CD8-positive, alpha-beta memory T cell (primary cell): ENCODE results near the gene GALNT6. TPM values are rescaled to one million over a fixed set of nuclear protein-coding genes. Genes with fewer than 3 reads are reported as not detected.

Source experiments
- CTCF ChIA-PET: fragments of 350-600 bp; sonication (Branson Sonifier 250); formaldehyde crosslinking; loops from one replicate; lab custom pipeline; 2021; ENCODE audit warnings: antibody characterized with exemption; lab: Charles Lee
- POLR2A ChIA-PET: fragments of 350-600 bp; sonication (Branson Sonifier 250); formaldehyde crosslinking; loops from one replicate; lab custom pipeline; 2021; ENCODE audit warnings: antibody characterized with exemption; lab: Charles Lee
- DNase-seq, 5 donors: peaks; one replicate each; pipeline versions ENCODE4 v3.0.0 to v3.0.0-alpha.2; 2020 to 2022; ENCODE audit warnings: mixed read lengths in 1 of 5
- H3K27ac ChIP-seq: one replicate; pipeline ENCODE4 v1.7.0; 2013; ENCODE audit warnings: low read depth, mild to moderate bottlenecking, low read length, moderate library complexity
- H3K27me3 ChIP-seq: 2 replicates; pipeline ENCODE4 v1.7.0; 2013; ENCODE audit warnings: low read length, mild to moderate bottlenecking; ENCODE audit not compliant: insufficient read depth, poor library complexity, severe bottlenecking
- H3K36me3 ChIP-seq: 2 replicates; pipeline ENCODE4 v1.7.0; 2013; ENCODE audit warnings: mild to moderate bottlenecking, low read length, moderate library complexity; ENCODE audit not compliant: insufficient read depth
- H3K4me1 ChIP-seq: 2 replicates; pipeline ENCODE4 v1.7.0; 2013; ENCODE audit warnings: mild to moderate bottlenecking, low read length, moderate library complexity; ENCODE audit not compliant: insufficient read depth
- H3K4me3 ChIP-seq: 2 replicates; pipeline ENCODE4 v1.7.0; 2013; ENCODE audit warnings: mild to moderate bottlenecking, low read length
- H3K9me3 ChIP-seq: 2 replicates; pipeline ENCODE4 v1.7.0; 2013; ENCODE audit warnings: mild to moderate bottlenecking, low read length
- H3K27ac Mint-ChIP-seq, 8 donors: one replicate each; pipeline ENCODE4 v1.8.0; 2020 to 2021; ENCODE audit warnings: mixed read lengths in 8 of 8, mild to moderate bottlenecking in 6 of 8, inconsistent platforms in 3 of 8, moderate library complexity in 3 of 8
- H3K27me3 Mint-ChIP-seq, 2 donors: one replicate each; pipeline ENCODE4 v1.8.0; 2020 to 2021; ENCODE audit warnings: mixed read lengths in 2 of 2, mild to moderate bottlenecking in 1 of 2, moderate library complexity in 1 of 2
- H3K36me3 Mint-ChIP-seq, 3 donors: one replicate each; pipeline ENCODE4 v1.8.0; 2020 to 2021; ENCODE audit warnings: mixed read lengths in 3 of 3, inconsistent platforms in 1 of 3, mild to moderate bottlenecking in 1 of 3
- H3K4me1 Mint-ChIP-seq, 3 donors: one replicate each; pipeline ENCODE4 v1.8.0; 2020 to 2021; ENCODE audit warnings: mixed read lengths in 3 of 3, inconsistent platforms in 1 of 3, mild to moderate bottlenecking in 1 of 3
- H3K4me3 Mint-ChIP-seq, 7 donors: one replicate each; pipeline ENCODE4 v1.8.0; 2020 to 2021; ENCODE audit warnings: mixed read lengths in 7 of 7, mild to moderate bottlenecking in 6 of 7, moderate library complexity in 4 of 7, inconsistent platforms in 2 of 7
- H3K9me3 Mint-ChIP-seq, 5 donors: one replicate each; pipeline ENCODE4 v1.8.0; 2020 to 2022; ENCODE audit warnings: mixed read lengths in 5 of 5, mild to moderate bottlenecking in 3 of 5, moderate library complexity in 2 of 5, inconsistent platforms in 1 of 5
- polyA plus RNA-seq: library from polyadenylated mRNA; unstranded; fragments of 300-500 nt; fragmentation: Illumina TruSeq; gene quantifications from one replicate; pipeline ENCODE4 v1.2.3, GENCODE V29; 2021
- total RNA-seq, 2 experiments: library from RNA; stranded (reverse); gene quantifications; one replicate each; pipeline ENCODE4 v1.2.3, GENCODE V29; 2021

Gene GALNT6, protein sequence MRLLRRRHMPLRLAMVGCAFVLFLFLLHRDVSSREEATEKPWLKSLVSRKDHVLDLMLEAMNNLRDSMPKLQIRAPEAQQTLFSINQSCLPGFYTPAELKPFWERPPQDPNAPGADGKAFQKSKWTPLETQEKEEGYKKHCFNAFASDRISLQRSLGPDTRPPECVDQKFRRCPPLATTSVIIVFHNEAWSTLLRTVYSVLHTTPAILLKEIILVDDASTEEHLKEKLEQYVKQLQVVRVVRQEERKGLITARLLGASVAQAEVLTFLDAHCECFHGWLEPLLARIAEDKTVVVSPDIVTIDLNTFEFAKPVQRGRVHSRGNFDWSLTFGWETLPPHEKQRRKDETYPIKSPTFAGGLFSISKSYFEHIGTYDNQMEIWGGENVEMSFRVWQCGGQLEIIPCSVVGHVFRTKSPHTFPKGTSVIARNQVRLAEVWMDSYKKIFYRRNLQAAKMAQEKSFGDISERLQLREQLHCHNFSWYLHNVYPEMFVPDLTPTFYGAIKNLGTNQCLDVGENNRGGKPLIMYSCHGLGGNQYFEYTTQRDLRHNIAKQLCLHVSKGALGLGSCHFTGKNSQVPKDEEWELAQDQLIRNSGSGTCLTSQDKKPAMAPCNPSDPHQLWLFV
- 10 to 100 TPM; 13.5 to 15.6 TPM for total RNA-seq
- 13.3 TPM for polyA plus RNA-seq

DNA sequence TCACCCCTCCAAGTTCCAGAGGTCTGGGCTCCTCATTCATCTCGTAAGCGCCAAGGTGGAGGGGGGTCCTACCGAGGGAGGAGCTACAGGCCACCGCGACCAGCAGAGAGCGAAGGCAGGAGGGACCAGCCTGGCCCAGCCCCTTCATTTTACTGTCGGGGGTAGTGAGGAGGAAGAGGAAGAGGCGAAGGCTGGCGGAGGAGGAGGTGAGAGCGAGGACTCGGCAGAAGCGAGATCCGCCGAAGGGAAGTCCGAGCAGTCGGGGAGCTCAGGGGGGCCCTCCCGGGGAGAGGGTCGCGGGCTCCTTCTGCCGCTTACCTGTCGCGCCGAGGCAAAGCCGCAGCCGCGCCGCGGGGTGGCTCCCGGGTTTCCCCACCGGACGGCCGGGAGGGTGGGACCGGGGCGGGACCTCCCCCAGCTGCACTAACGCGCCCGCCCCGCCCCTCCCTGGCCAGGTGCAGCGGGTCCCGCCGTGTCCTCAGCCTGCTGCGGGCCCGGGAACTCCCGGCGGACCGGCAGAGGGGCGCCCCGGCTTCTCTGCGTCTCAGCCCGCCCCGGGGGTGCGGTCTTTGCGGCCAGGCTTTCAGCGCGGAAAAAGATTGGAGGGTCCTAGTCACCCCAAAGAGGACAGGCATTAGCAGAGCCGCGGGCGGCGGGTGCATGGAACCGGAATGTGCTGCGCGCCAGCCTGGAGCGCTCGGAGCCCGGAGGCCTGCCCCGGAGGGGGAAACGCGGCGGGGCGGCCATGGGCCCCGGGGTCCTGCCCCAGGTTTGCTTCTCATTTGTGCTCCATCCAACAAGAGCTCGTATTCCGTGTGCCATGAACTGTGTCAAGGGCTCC, at the start of gene GALNT6:
Gene GALNT6, minus strand, starts transcription at position 124 of the 841 bp plus-strand sequence. CDS start 11,625 bp downstream, outside the sequence.
- POLR2A ChIA-PET = interaction anchor here (0.6 to 5.5 kb wide), 3 partner anchors 23 to 97 kb away, joined by 3 to 31 read pairs (median 6); partner anchors contain the start of gene BIN2
- Mint-ChIP-seq H3K27ac (peak within 1 kb of the TSS; percentile 76 to 98 (median 87)), H3K36me3 (peaks cover 0 to 3% (median under 1%) of the 10 kb centered on the region in 3 donors), H3K9me3 (no peaks in the 10 kb centered on the region), H3K4me3 (peak within 1 kb of the TSS; percentile 86 to 98 (median 92)), H3K4me1 (peaks cover 65 to 87% (median 68%) of the 10 kb centered on the region in 3 donors), H3K27me3 (no peaks in the 10 kb centered on the region)
- DNase-seq = peak; percentile 69 to 80 (median 71)
- Histone ChIP-seq H3K27me3 (no peaks in the 10 kb centered on the region), H3K4me3 (peak within 1 kb of the TSS; percentile 72), H3K4me1 (peaks cover 71% of the 10 kb centered on the region), H3K9me3 (no peaks in the 10 kb centered on the region), H3K27ac (peak within 1 kb of the TSS; percentile 53), H3K36me3 (no peaks in the 10 kb centered on the region)
- CTCF ChIA-PET = interaction anchor here (1.1 kb wide), 1 partner anchor 51 kb away, joined by 3 read pairs; no protein-coding TSS in a partner anchor

DNA sequence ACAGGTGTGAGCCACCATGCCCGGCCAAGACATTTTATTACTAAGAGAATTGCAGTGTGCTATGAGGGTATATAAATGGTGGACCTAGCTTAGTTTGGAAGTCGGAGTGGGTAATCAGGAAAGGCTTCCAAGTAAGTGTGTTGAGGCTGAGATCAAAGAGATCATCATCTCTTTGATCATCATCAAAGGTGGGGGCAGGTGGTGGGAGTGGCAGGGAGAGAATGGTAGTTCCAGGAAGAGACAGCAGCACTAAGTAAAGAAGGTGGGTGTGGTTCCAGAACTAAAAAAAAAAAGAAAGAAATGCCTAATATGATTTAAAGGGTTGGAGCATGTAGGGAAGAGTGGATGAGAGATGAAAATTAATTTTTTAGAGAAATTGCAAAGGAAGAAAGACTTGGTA, 48.1 kb upstream of the GALNT6 start:
- peaks cover 10% of the 10 kb centered on the region for H3K4me1 ChIP-seq
- H3K9me3 ChIP-seq = no peaks in the 10 kb centered on the region
- peaks cover 0 to 9% (median 6%) of the 10 kb centered on the region in 3 donors for H3K4me1 Mint-ChIP-seq
- H3K4me3 ChIP-seq = no peak overlapping the region
- POLR2A ChIA-PET = no interaction called here
- no peaks in the 10 kb centered on the region for H3K27me3 ChIP-seq
- CTCF ChIA-PET = interaction anchor here (0.8 kb wide), 1 partner anchor 45 kb away, joined by 3 read pairs; no protein-coding TSS in a partner anchor
- no peak overlapping the region for H3K4me3 Mint-ChIP-seq
- no peak overlapping the region for H3K27ac ChIP-seq
- H3K9me3 Mint-ChIP-seq = no peaks in the 10 kb centered on the region
- DNase-seq = no peak
- H3K36me3 Mint-ChIP-seq = no peaks in the 10 kb centered on the region
- no peaks in the 10 kb centered on the region for H3K27me3 Mint-ChIP-seq
- no peak overlapping the region for H3K27ac Mint-ChIP-seq
- H3K36me3 ChIP-seq = no peaks in the 10 kb centered on the region

DNA sequence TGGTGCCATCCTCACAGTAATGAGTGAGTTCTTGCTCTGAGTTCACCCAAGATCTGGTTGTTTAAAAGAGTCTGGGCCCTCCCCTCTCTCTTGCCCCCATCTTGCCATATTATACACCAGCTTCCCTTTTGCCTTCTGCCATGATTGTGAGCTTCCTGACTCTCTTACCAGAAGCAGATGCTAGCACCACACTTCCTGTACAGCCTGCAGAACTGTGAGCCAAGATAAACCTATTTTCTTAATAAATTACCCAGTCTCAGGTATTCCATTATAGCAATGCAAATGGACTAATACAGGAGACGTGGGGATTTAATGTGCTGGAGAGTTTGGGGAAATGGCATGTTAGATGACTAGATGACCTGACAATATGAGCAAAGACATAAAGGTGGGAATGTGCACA, 46.2 kb upstream of the GALNT6 start:
- ChIA-PET POLR2A (no interaction called here), CTCF (no interaction called here)
- Histone ChIP-seq H3K9me3 (no peaks in the 10 kb centered on the region), H3K27ac (no peak overlapping the region), H3K4me3 (no peak overlapping the region), H3K4me1 (peaks cover 10% of the 10 kb centered on the region), H3K27me3 (no peaks in the 10 kb centered on the region), H3K36me3 (no peaks in the 10 kb centered on the region)
- H3K4me1 Mint-ChIP-seq = peaks cover 0 to 9% (median 6%) of the 10 kb centered on the region in 3 donors
- no peak overlapping the region for H3K4me3 Mint-ChIP-seq
- H3K27ac Mint-ChIP-seq = peak overlapping the region in 1 of 8 donors; percentile 47
- H3K9me3 Mint-ChIP-seq = no peaks in the 10 kb centered on the region
- H3K36me3 Mint-ChIP-seq = no peaks in the 10 kb centered on the region
- DNase-seq = no peak
- H3K27me3 Mint-ChIP-seq = no peaks in the 10 kb centered on the region

DNA sequence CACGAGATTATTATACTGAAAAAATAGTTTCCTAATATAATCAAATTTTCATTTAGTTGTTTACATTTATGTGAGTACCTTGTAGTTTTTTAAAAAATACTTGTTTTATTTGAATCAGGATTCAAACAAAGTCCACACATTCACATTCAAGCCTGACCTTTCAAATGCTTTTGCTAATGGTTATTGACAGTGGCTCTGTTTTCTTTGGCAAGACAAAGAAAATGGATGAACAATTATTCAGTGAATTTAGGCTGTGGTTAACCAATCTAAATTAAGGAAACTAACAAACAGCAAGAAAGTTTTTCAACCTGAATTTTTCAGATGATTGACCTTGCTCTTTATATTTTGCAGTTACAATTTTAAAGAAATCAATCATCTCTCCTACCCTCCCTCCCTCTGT, 43.1 kb upstream of the GALNT6 start:
- Mint-ChIP-seq H3K36me3 (no peaks in the 10 kb centered on the region), H3K27me3 (peaks cover 0 to 4% of the 10 kb centered on the region in 2 donors), H3K27ac (no peak overlapping the region), H3K9me3 (no peaks in the 10 kb centered on the region), H3K4me1 (peaks cover 0 to 2% (median 2%) of the 10 kb centered on the region in 3 donors), H3K4me3 (no peak overlapping the region)
- Histone ChIP-seq H3K27me3 (no peaks in the 10 kb centered on the region), H3K4me3 (no peak overlapping the region), H3K9me3 (no peaks in the 10 kb centered on the region), H3K36me3 (no peaks in the 10 kb centered on the region), H3K27ac (no peak overlapping the region), H3K4me1 (peaks cover 1% of the 10 kb centered on the region)
- POLR2A ChIA-PET = no interaction called here
- DNase-seq = no peak
- CTCF ChIA-PET = no interaction called here

DNA sequence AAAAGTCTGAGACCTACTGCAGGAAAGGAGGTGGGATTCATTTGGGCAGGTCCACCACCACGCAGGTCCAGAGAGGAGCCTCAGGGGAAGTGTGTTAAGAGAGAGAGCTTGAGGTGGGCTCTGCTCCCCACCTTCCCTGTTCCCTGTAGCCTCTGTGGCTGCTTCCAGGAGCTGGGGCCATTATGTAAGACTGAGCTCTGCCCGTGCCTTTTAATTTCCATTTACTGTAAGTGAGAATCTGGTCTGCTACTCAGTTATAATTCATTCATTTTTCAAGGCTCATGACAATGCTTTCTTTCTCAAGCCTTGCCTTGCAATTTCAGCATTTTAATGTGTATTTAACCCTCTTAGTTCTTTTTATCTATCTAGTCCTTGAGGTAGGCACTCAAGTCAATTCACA, 41.7 kb upstream of the GALNT6 start:
- no peak overlapping the region for H3K27ac ChIP-seq
- peaks cover 0 to 4% of the 10 kb centered on the region in 2 donors for H3K27me3 Mint-ChIP-seq
- no peak overlapping the region for H3K27ac Mint-ChIP-seq
- H3K4me1 Mint-ChIP-seq = no peaks in the 10 kb centered on the region
- CTCF ChIA-PET = interaction anchor here (0.6 kb wide), 1 partner anchor 8 kb away, joined by 3 read pairs; the partner anchor contains the start of gene SLC4A8
- no peaks in the 10 kb centered on the region for H3K36me3 ChIP-seq
- DNase-seq = no peak
- H3K36me3 Mint-ChIP-seq = no peaks in the 10 kb centered on the region
- H3K9me3 ChIP-seq = no peaks in the 10 kb centered on the region
- no peak overlapping the region for H3K4me3 ChIP-seq
- POLR2A ChIA-PET = no interaction called here
- no peaks in the 10 kb centered on the region for H3K9me3 Mint-ChIP-seq
- no peak overlapping the region for H3K4me3 Mint-ChIP-seq
- H3K27me3 ChIP-seq = no peaks in the 10 kb centered on the region
- H3K4me1 ChIP-seq = no peaks in the 10 kb centered on the region

DNA sequence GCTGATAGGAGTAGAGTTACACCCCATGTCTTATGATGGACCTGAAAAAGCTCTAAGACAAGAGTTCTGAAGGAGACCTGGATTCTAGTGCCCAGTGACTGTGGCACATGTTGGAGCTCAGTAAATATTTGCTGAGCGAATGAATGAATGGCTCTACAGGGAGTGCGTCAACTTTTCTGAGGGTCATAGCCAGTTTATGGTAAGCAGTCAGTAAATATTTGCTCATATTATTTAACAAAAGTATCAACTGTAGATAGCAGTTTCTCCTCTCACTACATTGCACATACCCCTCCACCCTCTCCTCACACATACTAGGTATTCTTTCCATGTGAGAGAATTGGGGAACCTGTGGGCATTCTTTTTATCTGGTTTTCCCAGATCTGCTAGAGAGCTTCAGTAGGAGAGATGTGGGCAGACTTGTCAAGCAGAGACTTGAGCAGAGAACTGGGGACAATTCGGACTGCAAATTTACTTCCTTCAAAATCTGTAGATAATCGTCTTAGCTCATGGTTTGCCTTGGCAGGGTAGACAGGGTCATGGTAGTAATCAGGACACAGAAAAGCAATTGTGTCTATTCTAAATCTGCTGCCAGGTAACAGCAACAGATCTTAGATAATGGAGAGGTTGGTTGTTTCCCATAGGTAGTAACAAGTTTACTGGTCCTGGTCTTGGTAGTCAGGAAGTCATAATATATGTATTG, 39.1 kb upstream of the GALNT6 start:
- Histone ChIP-seq H3K27ac (no peak overlapping the region), H3K9me3 (no peaks in the 10 kb centered on the region), H3K36me3 (no peaks in the 10 kb centered on the region), H3K27me3 (no peaks in the 10 kb centered on the region), H3K4me1 (no peaks in the 10 kb centered on the region), H3K4me3 (no peak overlapping the region)
- ChIA-PET CTCF (interaction anchor here (1.9 kb wide), 1 partner anchor 9 kb away, joined by 4 read pairs; no protein-coding TSS in a partner anchor), POLR2A (no interaction called here)
- no peak for DNase-seq
- Mint-ChIP-seq H3K36me3 (no peaks in the 10 kb centered on the region), H3K9me3 (no peaks in the 10 kb centered on the region), H3K4me1 (peaks cover 2% of the 10 kb centered on the region in 3 donors), H3K27ac (no peak overlapping the region), H3K4me3 (no peak overlapping the region), H3K27me3 (peaks cover 0 to 4% of the 10 kb centered on the region in 2 donors)

DNA sequence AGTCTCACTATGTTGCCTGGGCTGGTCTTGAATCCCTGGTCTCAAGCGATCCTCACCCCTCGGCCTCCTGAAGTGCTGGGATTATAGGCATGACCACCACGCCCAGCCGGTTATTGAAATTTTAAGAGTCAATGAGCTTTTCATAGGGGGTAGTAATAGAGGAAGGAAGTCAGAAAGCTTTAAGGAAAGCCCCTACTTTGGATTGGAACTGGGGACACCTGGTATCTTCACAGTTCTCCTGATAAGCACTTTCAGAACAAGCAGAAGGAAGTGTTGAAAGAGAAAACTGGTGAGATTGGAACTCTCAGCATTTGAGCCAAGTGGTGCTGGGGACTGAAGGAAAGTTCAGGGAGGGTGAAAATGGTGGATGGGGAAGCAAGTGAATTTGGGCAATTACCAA, 38.5 kb upstream of the GALNT6 start:
- H3K27ac ChIP-seq = no peak overlapping the region
- Mint-ChIP-seq H3K4me3 (no peak overlapping the region), H3K27me3 (peaks cover 0 to 4% of the 10 kb centered on the region in 2 donors), H3K9me3 (no peaks in the 10 kb centered on the region), H3K4me1 (peaks cover 4 to 6% (median 4%) of the 10 kb centered on the region in 3 donors), H3K27ac (peak overlapping the region in 1 of 8 donors; percentile 11), H3K36me3 (no peaks in the 10 kb centered on the region)
- no peaks in the 10 kb centered on the region for H3K4me1 ChIP-seq
- no peaks in the 10 kb centered on the region for H3K27me3 ChIP-seq
- no peaks in the 10 kb centered on the region for H3K9me3 ChIP-seq
- no peak overlapping the region for H3K4me3 ChIP-seq
- ChIA-PET CTCF (interaction anchor here (1.9 kb wide), 1 partner anchor 8 kb away, joined by 4 read pairs; no protein-coding TSS in a partner anchor), POLR2A (no interaction called here)
- no peaks in the 10 kb centered on the region for H3K36me3 ChIP-seq
- DNase-seq = no peak
